HEK293 (cell line): Measurements from ENCODE around the gene ST3GAL2.

Experiments
- CTCF ChIA-PET: fragments of 350-600 bp; formaldehyde crosslinking; extraction: SDS; loops from one replicate; lab custom pipeline; 2021; ENCODE audit warnings: antibody characterized with exemption; lab: Yijun Ruan, JAX
- POLR2A ChIA-PET: fragments of 300-600 bp; formaldehyde crosslinking; extraction: SDS; loops from one replicate; lab custom pipeline; 2020; ENCODE audit warnings: antibody characterized with exemption, inconsistent platforms; lab: Yijun Ruan, JAX
- H3K27ac ChIP-seq: fragments of 200-500 bp; sonication (Bioruptor generic); 2 replicates; pipeline ENCODE4 v1.5.1; 2014; ENCODE audit warnings: low read depth, low read length, control low read depth, inconsistent platforms; ENCODE audit errors: extremely low read depth
- H3K36me3 ChIP-seq, 2 experiments: fragments of 200-500 bp in 1 of 2; sonication (Bioruptor generic) in 1 of 2; 1 replicate in 1 of 2; 2 replicates in 1 of 2; pipeline ENCODE4 v1.5.1; 2014 to 2017; ENCODE audit warnings: inconsistent platforms in 2 of 2, low read length in 2 of 2; ENCODE audit not compliant: control insufficient read depth in 2 of 2, insufficient read depth in 1 of 2
- H3K4me1 ChIP-seq: fragments of 200-500 bp; sonication (Bioruptor generic); 2 replicates; pipeline ENCODE4 v1.5.1; 2014; ENCODE audit warnings: mild to moderate bottlenecking, low read length, inconsistent platforms; ENCODE audit not compliant: control insufficient read depth, insufficient read depth
- H3K4me3 ChIP-seq: 2 replicates; pipeline ENCODE4 v1.5.1; 2011; ENCODE audit warnings: low read depth, mild to moderate bottlenecking, control low read depth, low read length, moderate library complexity
- H3K9me3 ChIP-seq: fragments of 200-500 bp; sonication (Bioruptor generic); 2 replicates; pipeline ENCODE4 v1.5.1; 2014; ENCODE audit warnings: low read depth, low read length, inconsistent platforms; ENCODE audit not compliant: control insufficient read depth, insufficient read depth
- BCL11A ChIP-seq: fragments of 450-650 bp; formaldehyde crosslinking; IDR thresholded peaks from 2 replicates; pipeline ENCODE4 v1.5.1; 2016; ENCODE audit warnings: low read depth, missing biosample characterization, missing genetic modification characterization
- EGR2 ChIP-seq: fragments of 450-650 bp; formaldehyde crosslinking; IDR thresholded peaks from 2 replicates; pipeline ENCODE4 v1.5.1; 2016; ENCODE audit warnings: low read depth, missing biosample characterization, missing genetic modification characterization
- GLI2 ChIP-seq: fragments of 450-650 bp; formaldehyde crosslinking; IDR thresholded peaks from 2 replicates; pipeline ENCODE4; 2017; ENCODE audit warnings: missing biosample characterization, missing genetic modification characterization, low read depth, borderline replicate concordance
- KLF9 ChIP-seq: fragments of 450-650 bp; formaldehyde crosslinking; IDR thresholded peaks from 2 replicates; pipeline ENCODE4 v1.5.1; 2016; ENCODE audit warnings: missing biosample characterization, missing genetic modification characterization, low read depth
- PRDM1 ChIP-seq: fragments of 450-650 bp; formaldehyde crosslinking; IDR thresholded peaks from 2 replicates; pipeline ENCODE4; 2016; ENCODE audit warnings: missing biosample characterization, missing genetic modification characterization
- REPIN1 ChIP-seq: fragments of 450-650 bp; formaldehyde crosslinking; IDR thresholded peaks from 2 replicates; pipeline ENCODE4 v1.5.1; 2017; ENCODE audit warnings: missing biosample characterization, missing genetic modification characterization, low read depth
- SCRT2 ChIP-seq: fragments of 450-650 bp; formaldehyde crosslinking; IDR thresholded peaks from 2 replicates; pipeline ENCODE4 v1.5.1; 2016; ENCODE audit warnings: missing biosample characterization, missing genetic modification characterization
- SETDB1 ChIP-seq: IDR thresholded peaks from one replicate; pipeline ENCODE4 v1.6.1; 2017; ENCODE audit warnings: mild to moderate bottlenecking, low read length, moderate library complexity, mixed read lengths; ENCODE audit not compliant: insufficient read length
- ZEB2 ChIP-seq: fragments of 450-650 bp; formaldehyde crosslinking; IDR thresholded peaks from 2 replicates; pipeline ENCODE4 v1.5.1; 2016; ENCODE audit warnings: missing biosample characterization, missing genetic modification characterization
- ZNF140 ChIP-seq: fragments of 450-650 bp; formaldehyde crosslinking; IDR thresholded peaks from 2 replicates; pipeline ENCODE4 v1.5.1; 2016; ENCODE audit warnings: missing biosample characterization, missing genetic modification characterization
- ZNF169 ChIP-seq: fragments of 450-650 bp; formaldehyde crosslinking; IDR thresholded peaks from 2 replicates; pipeline ENCODE4 v1.5.1; 2016; ENCODE audit warnings: missing biosample characterization, missing genetic modification characterization
- ZNF184 ChIP-seq: fragments of 450-650 bp; IDR thresholded peaks from 2 replicates; pipeline ENCODE4 v1.5.1; 2018; ENCODE audit warnings: missing biosample characterization, mild to moderate bottlenecking, missing genetic modification characterization
- ZNF2 ChIP-seq: fragments of 450-650 bp; formaldehyde crosslinking; IDR thresholded peaks from 2 replicates; pipeline ENCODE4 v1.5.1; 2016; ENCODE audit warnings: missing biosample characterization, missing genetic modification characterization
- ZNF423 ChIP-seq: fragments of 450-650 bp; formaldehyde crosslinking; IDR thresholded peaks from 2 replicates; pipeline ENCODE4 v1.5.1; 2016; ENCODE audit warnings: missing biosample characterization, missing genetic modification characterization
- ZNF548 ChIP-seq: fragments of 450-650 bp; formaldehyde crosslinking; IDR thresholded peaks from 2 replicates; pipeline ENCODE4 v1.5.1; 2016; ENCODE audit warnings: missing biosample characterization, missing genetic modification characterization
- ZNF571 ChIP-seq: fragments of 450-650 bp; formaldehyde crosslinking; IDR thresholded peaks from 2 replicates; pipeline ENCODE4 v1.5.0; 2017; ENCODE audit warnings: missing biosample characterization, missing genetic modification characterization
- ZNF629 ChIP-seq: fragments of 450-650 bp; formaldehyde crosslinking; IDR thresholded peaks from 2 replicates; pipeline ENCODE4 v1.5.1; 2017; ENCODE audit warnings: missing biosample characterization, missing genetic modification characterization
- ZNF654 ChIP-seq: fragments of 450-650 bp; formaldehyde crosslinking; IDR thresholded peaks from 2 replicates; pipeline ENCODE4 v1.5.1; 2016; ENCODE audit warnings: low read depth, missing biosample characterization, missing genetic modification characterization
- ZNF664 ChIP-seq: fragments of 450-650 bp; formaldehyde crosslinking; IDR thresholded peaks from 2 replicates; pipeline ENCODE4 v1.5.1; 2016; ENCODE audit warnings: missing biosample characterization, missing genetic modification characterization
- TF ChIP-seq, protein P1 (sequence below): fragments of 450-650 bp; formaldehyde crosslinking; IDR thresholded peaks from 2 replicates; pipeline ENCODE4 v1.5.0; 2017; ENCODE audit warnings: missing biosample characterization, missing genetic modification characterization, borderline replicate concordance
- TF ChIP-seq, protein P2 (sequence below): fragments of 450-650 bp; formaldehyde crosslinking; IDR thresholded peaks from 2 replicates; pipeline ENCODE4 v1.5.1; 2016; ENCODE audit warnings: missing biosample characterization, missing genetic modification characterization
- TF ChIP-seq, protein P3 (sequence below): fragments of 450-650 bp; formaldehyde crosslinking; IDR thresholded peaks from 2 replicates; pipeline ENCODE4; 2016; ENCODE audit warnings: missing biosample characterization, missing genetic modification characterization
- TF ChIP-seq, protein P4 (sequence below): fragments of 450-650 bp; formaldehyde crosslinking; IDR thresholded peaks from 2 replicates; pipeline ENCODE4 v1.5.1; 2016; ENCODE audit warnings: missing biosample characterization, missing genetic modification characterization

The ST3GAL2 gene

DNA sequence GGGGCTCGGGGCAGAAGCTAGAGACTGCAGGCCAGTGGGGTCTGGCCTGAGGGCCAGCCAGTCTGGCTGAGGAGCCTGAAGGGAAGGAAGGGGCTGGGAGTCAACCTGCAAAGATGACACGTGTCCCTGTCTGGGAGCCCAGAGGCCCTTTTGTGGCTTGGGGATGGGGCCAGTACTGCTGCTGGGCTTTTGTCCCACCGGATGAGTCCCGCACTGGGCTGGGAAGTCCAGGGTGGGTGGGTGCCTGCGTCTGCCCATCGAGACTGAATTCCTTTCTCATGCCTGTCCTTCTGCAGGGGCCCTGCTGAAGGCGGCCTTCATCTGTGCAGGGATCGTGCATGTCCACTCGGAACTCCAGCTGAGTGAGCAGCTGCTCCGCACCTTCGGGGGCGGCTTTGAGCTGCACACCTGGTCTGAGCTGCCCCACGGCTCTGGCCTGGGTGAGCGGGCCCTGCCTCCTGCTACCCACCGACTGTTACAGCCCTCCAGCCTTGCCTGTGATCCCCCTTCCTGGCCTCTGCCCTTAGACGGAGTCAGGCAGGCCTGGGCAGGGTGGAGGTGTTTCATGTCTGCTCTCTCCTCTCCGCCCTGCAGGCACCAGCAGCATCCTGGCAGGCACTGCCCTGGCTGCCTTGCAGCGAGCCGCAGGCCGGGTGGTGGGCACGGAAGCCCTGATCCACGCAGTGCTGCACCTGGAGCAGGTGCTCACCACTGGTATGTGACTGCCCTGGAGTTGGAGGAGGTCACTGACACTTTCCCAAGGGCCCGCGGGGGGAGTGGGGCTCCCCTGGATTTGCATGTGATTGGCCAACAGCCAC, 36.4 kb upstream of the ST3GAL2 start:
- ChIA-PET CTCF (no interaction called here), POLR2A (no interaction called here)
- no peaks in the 10 kb centered on the region for H3K9me3 ChIP-seq
- H3K27ac ChIP-seq: no peak overlapping the region
- H3K4me1 ChIP-seq: peaks cover 2% of the 10 kb centered on the region; the same call in 1 of the 2 replicates
- no peak for TF ChIP-seq ZNF184 (tag by site-specific recombination)
- no peak for TF ChIP-seq ZNF654 (tag by site-specific recombination)
- TF ChIP-seq ZNF571 (tag by site-specific recombination): no peak
- no peak for TF ChIP-seq ZEB2 (tag by site-specific recombination)
- TF ChIP-seq KLF9 (tag by site-specific recombination): no peak
- no peak for TF ChIP-seq ZNF664 (tag by site-specific recombination)
- TF ChIP-seq PRDM1 (tag by site-specific recombination): no peak
- TF ChIP-seq, protein P1, sequence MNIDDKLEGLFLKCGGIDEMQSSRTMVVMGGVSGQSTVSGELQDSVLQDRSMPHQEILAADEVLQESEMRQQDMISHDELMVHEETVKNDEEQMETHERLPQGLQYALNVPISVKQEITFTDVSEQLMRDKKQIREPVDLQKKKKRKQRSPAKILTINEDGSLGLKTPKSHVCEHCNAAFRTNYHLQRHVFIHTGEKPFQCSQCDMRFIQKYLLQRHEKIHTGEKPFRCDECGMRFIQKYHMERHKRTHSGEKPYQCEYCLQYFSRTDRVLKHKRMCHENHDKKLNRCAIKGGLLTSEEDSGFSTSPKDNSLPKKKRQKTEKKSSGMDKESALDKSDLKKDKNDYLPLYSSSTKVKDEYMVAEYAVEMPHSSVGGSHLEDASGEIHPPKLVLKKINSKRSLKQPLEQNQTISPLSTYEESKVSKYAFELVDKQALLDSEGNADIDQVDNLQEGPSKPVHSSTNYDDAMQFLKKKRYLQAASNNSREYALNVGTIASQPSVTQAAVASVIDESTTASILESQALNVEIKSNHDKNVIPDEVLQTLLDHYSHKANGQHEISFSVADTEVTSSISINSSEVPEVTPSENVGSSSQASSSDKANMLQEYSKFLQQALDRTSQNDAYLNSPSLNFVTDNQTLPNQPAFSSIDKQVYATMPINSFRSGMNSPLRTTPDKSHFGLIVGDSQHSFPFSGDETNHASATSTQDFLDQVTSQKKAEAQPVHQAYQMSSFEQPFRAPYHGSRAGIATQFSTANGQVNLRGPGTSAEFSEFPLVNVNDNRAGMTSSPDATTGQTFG: no peak
- TF ChIP-seq, protein P2, sequence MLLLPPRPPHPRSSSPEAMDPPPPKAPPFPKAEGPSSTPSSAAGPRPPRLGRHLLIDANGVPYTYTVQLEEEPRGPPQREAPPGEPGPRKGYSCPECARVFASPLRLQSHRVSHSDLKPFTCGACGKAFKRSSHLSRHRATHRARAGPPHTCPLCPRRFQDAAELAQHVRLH (tag by site-specific recombination): no peak
- no peak for TF ChIP-seq ZNF169 (tag by site-specific recombination)
- no peak overlapping the region for H3K4me3 ChIP-seq
- peaks cover 0 to 34% of the 10 kb centered on the region in 2 experiments; a peak in 2 of 3 replicates for H3K36me3 ChIP-seq

DNA sequence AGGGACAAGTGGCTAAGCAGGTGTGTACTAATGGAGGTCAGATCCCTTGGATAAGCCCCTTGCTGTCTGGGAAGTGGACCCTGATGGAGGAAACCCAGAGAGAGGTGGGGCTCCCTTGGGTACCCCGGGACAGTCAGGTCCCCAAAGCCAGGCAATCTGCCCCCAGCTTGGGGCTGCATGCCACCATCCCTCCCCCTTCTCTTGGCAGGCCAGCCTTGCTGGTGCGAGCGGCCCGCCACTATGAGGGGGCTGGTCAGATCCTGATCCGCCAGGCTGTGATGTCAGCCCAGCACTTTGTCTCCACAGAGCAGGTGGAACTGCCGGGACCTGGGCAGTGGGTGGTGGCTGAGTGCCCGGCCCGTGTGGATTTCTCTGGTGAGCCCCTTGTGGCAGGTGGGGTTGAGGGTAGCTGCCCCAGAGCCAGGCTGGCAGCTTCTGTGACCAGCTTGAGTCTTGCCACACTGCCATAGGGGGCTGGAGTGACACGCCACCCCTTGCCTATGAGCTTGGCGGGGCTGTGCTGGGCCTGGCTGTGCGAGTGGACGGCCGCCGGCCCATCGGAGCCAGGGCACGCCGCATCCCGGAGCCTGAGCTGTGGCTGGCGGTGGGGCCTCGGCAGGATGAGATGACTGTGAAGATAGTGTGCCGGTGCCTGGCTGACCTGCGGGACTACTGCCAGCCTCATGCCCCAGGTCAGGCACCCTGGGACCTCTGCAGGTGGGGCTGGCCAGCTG, 35.6 kb upstream of the ST3GAL2 start:
- Histone ChIP-seq H3K4me3 (no peak overlapping the region), H3K4me1 (peaks cover 2% of the 10 kb centered on the region; the same call in 1 of the 2 replicates), H3K9me3 (no peaks in the 10 kb centered on the region), H3K36me3 (peaks cover 0 to 26% of the 10 kb centered on the region in 2 experiments; a peak in 2 of 3 replicates), H3K27ac (no peak overlapping the region)
- ChIA-PET CTCF (interaction anchor here (0.6 kb wide), 1 partner anchor 59 kb away, joined by 3 read pairs; no protein-coding TSS in a partner anchor), POLR2A (no interaction called here)
- no peak for TF ChIP-seq EGR2
- no peak for TF ChIP-seq ZNF2 (tag by site-specific recombination)
- TF ChIP-seq BCL11A (tag by site-specific recombination): no peak
- TF ChIP-seq ZNF629 (tag by site-specific recombination): no peak
- no peak for TF ChIP-seq ZNF548 (tag by site-specific recombination)
- no peak for TF ChIP-seq REPIN1 (tag by site-specific recombination)
- no peak for TF ChIP-seq SETDB1
- TF ChIP-seq, protein P3, sequence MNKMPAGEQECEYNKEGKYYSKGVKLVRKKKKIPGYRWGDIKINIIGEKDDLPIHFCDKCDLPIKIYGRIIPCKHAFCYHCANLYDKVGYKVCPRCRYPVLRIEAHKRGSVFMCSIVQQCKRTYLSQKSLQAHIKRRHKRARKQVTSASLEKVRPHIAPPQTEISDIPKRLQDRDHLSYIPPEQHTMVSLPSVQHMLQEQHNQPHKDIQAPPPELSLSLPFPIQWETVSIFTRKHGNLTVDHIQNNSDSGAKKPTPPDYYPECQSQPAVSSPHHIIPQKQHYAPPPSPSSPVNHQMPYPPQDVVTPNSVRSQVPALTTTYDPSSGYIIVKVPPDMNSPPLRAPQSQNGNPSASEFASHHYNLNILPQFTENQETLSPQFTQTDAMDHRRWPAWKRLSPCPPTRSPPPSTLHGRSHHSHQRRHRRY: no peak
- TF ChIP-seq ZNF140 (tag by site-specific recombination): no peak
- no peak for TF ChIP-seq GLI2 (tag by site-specific recombination)
- TF ChIP-seq, protein P4, sequence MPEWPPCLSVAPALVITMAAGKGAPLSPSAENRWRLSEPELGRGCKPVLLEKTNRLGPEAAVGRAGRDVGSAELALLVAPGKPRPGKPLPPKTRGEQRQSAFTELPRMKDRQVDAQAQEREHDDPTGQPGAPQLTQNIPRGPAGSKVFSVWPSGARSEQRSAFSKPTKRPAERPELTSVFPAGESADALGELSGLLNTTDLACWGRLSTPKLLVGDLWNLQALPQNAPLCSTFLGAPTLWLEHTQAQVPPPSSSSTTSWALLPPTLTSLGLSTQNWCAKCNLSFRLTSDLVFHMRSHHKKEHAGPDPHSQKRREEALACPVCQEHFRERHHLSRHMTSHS (tag by site-specific recombination): no peak
- TF ChIP-seq SCRT2: no peak
- no peak for TF ChIP-seq ZNF423 (tag by site-specific recombination)
